HG03469 (cell line): ENCODE measurements around the gene NAT9.

Source experiments
- ATAC-seq: cut with Tn5 transposase; IDR thresholded peaks from one replicate; pipeline ENCODE4 v1.9.1; 2021; ENCODE audit warnings: mild to moderate bottlenecking, moderate library complexity, moderate number of reproducible peaks; ENCODE audit not compliant: unreplicated experiment

NAT9 gene

GRCh38 chr17:74731347-74731605 lies 44.9 kb downstream of the NAT9 start:
- ATAC-seq = no peak

GRCh38 chr17:74730491-74731346 lies 45.4 kb downstream of the NAT9 start:
- ATAC-seq = no peak

- no peak for ATAC-seq
Measured at GRCh38 chr17:74729866-74730265, 46.3 kb downstream of the NAT9 start.

- no peak for ATAC-seq
Measured at GRCh38 chr17:74729368-74729767, 46.8 kb downstream of the NAT9 start.

GRCh38 chr17:74728702-74729075 lies 47.5 kb downstream of the NAT9 start:
- ATAC-seq = no peak

GRCh38 chr17:74728033-74728701 lies 48.0 kb downstream of the NAT9 start:
- no peak for ATAC-seq

GRCh38 chr17:74725111-74725510 lies 51.0 kb downstream of the NAT9 start:
- ATAC-seq = no peak

- ATAC-seq = no peak
Measured at GRCh38 chr17:74723891-74724290, 52.3 kb downstream of the NAT9 start.

GRCh38 chr17:74722782-74723181 lies 53.4 kb downstream of the NAT9 start:
- ATAC-seq = no peak
